Esophagus squamous epithelium (tissue), 4 donors: ENCODE data around the gene RTF1.

Experiments used
- POLR2A ChIP-seq, 4 donors: fragments of 450-650 bp; IDR thresholded peaks; one replicate each; pipeline ENCODE4 v1.6.1; 2017; ENCODE audit warnings: antibody characterized with exemption in 4 of 4, mild to moderate bottlenecking in 4 of 4, moderate library complexity in 3 of 4
- TF ChIP-seq, protein P1 (sequence below), 6 experiments: fragments of 450-650 bp in 4 of 6; fragments of 200-600 bp in 2 of 6; sonication (generic) in 2 of 6; IDR thresholded peaks; one replicate each; pipeline ENCODE4 v1.5.1; 2016 to 2019; ENCODE audit warnings: antibody characterized with exemption in 6 of 6, mild to moderate bottlenecking in 4 of 6, moderate library complexity in 4 of 6

DNA sequence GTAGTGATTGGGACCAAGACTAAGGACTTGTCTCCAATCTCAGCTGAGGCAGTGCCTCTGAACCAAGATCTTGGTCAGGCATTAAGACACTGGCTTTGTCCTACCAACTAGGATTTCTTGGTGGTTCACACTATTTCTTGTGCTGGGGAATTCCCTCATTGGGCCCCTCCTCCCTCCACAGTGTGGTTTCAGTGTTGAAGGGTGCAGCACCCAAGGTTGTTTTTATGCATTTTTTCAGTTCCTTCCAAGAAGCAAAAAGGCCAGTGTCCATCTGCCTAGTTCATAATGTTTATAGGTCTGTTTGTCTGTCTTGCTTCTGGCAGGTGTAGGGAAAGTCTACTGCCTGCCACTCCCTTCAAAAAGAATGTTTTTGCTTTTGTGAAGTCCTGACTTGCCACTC, 66.2 kb downstream of the RTF1 start:
- TF ChIP-seq, protein P1, sequence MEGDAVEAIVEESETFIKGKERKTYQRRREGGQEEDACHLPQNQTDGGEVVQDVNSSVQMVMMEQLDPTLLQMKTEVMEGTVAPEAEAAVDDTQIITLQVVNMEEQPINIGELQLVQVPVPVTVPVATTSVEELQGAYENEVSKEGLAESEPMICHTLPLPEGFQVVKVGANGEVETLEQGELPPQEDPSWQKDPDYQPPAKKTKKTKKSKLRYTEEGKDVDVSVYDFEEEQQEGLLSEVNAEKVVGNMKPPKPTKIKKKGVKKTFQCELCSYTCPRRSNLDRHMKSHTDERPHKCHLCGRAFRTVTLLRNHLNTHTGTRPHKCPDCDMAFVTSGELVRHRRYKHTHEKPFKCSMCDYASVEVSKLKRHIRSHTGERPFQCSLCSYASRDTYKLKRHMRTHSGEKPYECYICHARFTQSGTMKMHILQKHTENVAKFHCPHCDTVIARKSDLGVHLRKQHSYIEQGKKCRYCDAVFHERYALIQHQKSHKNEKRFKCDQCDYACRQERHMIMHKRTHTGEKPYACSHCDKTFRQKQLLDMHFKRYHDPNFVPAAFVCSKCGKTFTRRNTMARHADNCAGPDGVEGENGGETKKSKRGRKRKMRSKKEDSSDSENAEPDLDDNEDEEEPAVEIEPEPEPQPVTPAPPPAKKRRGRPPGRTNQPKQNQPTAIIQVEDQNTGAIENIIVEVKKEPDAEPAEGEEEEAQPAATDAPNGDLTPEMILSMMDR (IDR thresholded peaks at IDR 0.05) = no peak
- no peak for TF ChIP-seq POLR2A (IDR thresholded peaks at IDR 0.05)
